Measurements from ENCODE around the gene FGF14. TPM values are rescaled to one million over a fixed set of nuclear protein-coding genes. Genes with fewer than 3 reads are reported as not detected.

FGF14 gene
- total RNA-seq, 4 donors from 2014 or later: 0.08 to 1.4 (median 0.22) TPM

DNA sequence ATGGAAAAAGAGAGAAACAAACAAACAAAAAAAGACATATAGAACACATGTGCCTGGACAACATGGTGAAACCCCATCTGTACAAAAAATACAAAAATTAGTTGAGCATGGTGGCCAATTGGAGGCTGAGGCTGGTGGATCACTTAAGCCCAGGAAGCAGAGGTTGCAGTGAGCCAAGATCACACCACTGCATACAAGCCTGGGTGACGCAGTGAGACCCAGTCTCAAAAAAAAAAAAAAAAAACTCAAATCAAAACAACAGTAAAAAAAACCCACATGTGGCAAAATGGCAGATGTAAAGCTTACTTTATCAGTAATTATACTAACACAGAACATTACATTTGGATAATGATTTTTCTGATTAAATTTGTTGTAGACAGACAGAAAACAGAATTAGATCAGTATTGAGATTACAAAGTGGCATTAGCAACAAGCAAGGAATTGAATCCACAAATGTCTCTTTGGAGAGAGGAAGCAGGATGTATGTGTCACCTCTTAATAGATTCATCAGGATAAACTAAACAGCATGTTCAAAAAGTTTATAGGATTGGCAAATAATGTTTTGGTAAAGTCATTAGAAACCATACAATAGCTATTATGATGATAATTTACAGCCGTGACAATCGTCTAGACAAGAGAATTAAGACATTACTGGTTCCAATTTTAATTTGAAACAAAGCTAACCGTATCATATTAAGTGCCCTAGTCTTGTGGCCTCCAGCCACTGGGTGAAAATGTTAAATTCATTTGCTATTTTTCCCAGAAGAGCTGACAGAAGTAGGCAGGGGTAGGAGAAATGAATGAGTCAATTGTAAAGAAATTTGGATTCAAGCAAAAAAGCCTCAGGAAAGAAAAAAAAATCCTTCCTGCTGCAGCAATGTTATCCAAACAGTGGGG, 206.0 kb downstream of the FGF14 start:
- Histone ChIP-seq H3K9me3 (no peaks in the 10 kb centered on the region), H3K36me3 (no peaks in the 10 kb centered on the region), H3K4me1 (peaks cover 7% of the 10 kb centered on the region), H3K27ac (no peak overlapping the region), H3K27me3 (no peaks in the 10 kb centered on the region), H3K4me3 (no peak overlapping the region)
- WGBS: 34% methylated on average over 4 of the region's 4 CpGs
- TF ChIP-seq POLR2AphosphoS5 (IDR thresholded peaks at IDR 0.05) (no peak), EP300 (IDR thresholded peaks at IDR 0.05) (no peak), POLR2A (IDR thresholded peaks at IDR 0.05) (no peak)
- TF ChIP-seq, protein P1, sequence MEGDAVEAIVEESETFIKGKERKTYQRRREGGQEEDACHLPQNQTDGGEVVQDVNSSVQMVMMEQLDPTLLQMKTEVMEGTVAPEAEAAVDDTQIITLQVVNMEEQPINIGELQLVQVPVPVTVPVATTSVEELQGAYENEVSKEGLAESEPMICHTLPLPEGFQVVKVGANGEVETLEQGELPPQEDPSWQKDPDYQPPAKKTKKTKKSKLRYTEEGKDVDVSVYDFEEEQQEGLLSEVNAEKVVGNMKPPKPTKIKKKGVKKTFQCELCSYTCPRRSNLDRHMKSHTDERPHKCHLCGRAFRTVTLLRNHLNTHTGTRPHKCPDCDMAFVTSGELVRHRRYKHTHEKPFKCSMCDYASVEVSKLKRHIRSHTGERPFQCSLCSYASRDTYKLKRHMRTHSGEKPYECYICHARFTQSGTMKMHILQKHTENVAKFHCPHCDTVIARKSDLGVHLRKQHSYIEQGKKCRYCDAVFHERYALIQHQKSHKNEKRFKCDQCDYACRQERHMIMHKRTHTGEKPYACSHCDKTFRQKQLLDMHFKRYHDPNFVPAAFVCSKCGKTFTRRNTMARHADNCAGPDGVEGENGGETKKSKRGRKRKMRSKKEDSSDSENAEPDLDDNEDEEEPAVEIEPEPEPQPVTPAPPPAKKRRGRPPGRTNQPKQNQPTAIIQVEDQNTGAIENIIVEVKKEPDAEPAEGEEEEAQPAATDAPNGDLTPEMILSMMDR (IDR thresholded peaks at IDR 0.05): no peak
- DNase-seq (ENCODE audit: low spot score in 2 of 2): no peak

DNA sequence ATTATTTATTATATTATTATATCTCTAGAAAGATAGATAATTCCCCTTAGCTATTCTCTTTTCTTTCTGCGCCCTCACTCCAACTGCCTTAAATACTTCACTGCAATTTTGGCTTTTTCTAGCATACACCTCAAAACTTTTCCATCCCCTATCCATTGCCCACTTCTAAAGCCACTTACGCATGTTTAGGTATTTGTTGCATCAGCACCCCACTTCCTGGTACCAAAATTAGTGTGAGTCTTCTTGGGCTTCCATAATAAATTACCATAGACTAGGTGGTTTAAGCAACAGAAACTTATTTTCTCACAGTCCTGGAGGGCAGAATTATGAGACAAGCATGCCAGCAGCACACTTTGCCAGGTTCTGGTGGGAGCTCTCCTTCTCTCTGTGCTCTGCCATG, 209.0 kb downstream of the FGF14 start:
- no peak for DNase-seq (ENCODE audit: low spot score in 2 of 2)
- no peak overlapping the region for H3K4me3 ChIP-seq
- H3K9me3 ChIP-seq: no peaks in the 10 kb centered on the region
- H3K27me3 ChIP-seq: no peaks in the 10 kb centered on the region
- no peak overlapping the region for H3K27ac ChIP-seq
- H3K36me3 ChIP-seq: no peaks in the 10 kb centered on the region
- TF ChIP-seq POLR2AphosphoS5 (IDR thresholded peaks at IDR 0.05) (no peak), EP300 (IDR thresholded peaks at IDR 0.05) (no peak), POLR2A (IDR thresholded peaks at IDR 0.05) (no peak)
- TF ChIP-seq, protein P1 (IDR thresholded peaks at IDR 0.05): no peak
- 92% methylated on average over 2 of the region's 2 CpGs for WGBS
- peaks cover 12% of the 10 kb centered on the region for H3K4me1 ChIP-seq

DNA sequence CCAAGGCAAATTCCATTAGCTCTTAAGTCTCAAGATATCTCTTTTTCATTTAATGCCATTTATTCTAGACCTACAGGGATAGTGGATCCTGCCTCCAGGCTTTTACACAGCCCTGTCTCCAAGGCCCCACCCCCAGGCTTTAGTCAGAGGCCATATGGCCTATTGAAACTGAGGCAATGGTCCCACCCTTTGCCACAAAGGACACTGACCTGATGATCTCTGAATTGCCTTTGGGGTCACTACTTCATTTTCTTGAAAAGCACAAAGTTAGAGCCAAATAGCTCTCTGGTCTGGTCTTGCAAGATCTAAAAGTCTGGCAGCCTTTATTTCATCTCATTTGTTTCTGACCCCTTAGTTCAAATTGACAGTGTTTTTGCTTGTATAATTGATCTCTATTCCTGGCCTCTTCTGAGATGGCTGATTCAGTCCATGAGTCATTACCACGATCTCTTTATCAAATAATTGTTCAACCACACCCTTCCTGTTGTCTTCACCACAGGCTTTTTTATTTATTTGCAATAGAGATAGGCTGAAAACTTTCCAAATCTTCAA, 209.8 kb downstream of the FGF14 start:
- no peak overlapping the region for H3K27ac ChIP-seq
- no peaks in the 10 kb centered on the region for H3K36me3 ChIP-seq
- WGBS: 0% methylated on average over 1 of the region's 1 CpG
- no peaks in the 10 kb centered on the region for H3K27me3 ChIP-seq
- no peak overlapping the region for H3K4me3 ChIP-seq
- no peak for TF ChIP-seq POLR2A (IDR thresholded peaks at IDR 0.05)
- TF ChIP-seq, protein P1 (IDR thresholded peaks at IDR 0.05): no peak
- TF ChIP-seq POLR2AphosphoS5 (IDR thresholded peaks at IDR 0.05): no peak
- TF ChIP-seq EP300 (IDR thresholded peaks at IDR 0.05): no peak
- peaks cover 12% of the 10 kb centered on the region for H3K4me1 ChIP-seq
- DNase-seq (ENCODE audit: low spot score in 2 of 2): no peak
- H3K9me3 ChIP-seq: no peaks in the 10 kb centered on the region

DNA sequence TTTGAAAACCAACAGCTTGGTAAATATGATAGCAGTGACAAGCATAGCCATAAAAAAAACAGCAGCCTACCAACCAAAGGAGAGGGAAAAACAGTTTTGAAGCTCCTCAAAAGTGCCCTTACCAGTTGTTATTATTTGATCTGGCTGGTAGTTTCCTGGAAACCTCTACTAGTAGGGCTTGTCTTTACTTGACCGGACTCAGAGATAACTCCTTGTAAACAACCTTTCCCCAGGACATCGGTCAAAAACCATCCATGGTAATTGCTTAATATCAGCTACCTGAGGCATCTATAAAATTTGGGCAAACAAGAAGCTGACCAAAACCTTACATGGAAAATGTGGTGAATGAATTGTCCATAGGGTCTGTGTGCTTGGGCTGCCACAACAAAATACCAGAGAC, 210.9 kb downstream of the FGF14 start:
- Histone ChIP-seq H3K36me3 (no peaks in the 10 kb centered on the region), H3K9me3 (no peaks in the 10 kb centered on the region), H3K4me1 (peaks cover 12% of the 10 kb centered on the region), H3K27me3 (no peaks in the 10 kb centered on the region), H3K4me3 (no peak overlapping the region), H3K27ac (no peak overlapping the region)
- no peak for TF ChIP-seq POLR2A (IDR thresholded peaks at IDR 0.05)
- TF ChIP-seq, protein P1 (IDR thresholded peaks at IDR 0.05): no peak
- TF ChIP-seq POLR2AphosphoS5 (IDR thresholded peaks at IDR 0.05): no peak
- TF ChIP-seq EP300 (IDR thresholded peaks at IDR 0.05): no peak
- DNase-seq (ENCODE audit: low spot score in 2 of 2): no peak
- WGBS: 54% methylated on average over 2 of the region's 2 CpGs

DNA sequence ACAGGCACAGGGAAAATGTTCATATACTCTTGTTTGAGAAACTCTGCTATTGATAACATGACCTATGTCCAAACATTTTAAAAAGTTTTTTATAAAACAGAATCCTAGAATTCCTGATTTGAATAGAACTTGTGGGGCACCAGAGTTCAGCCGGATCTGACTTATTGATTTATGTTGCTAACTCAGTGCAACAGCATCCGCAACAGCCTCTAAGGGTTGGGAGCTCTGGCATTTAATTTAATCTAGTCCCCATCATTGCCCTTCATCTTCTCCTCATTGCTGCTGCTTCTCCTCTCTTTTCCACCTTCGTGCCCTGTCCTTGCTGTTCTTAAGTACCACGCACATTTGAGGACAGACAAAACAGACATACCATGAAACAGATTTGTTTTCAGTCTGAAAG, 214.5 kb downstream of the FGF14 start:
- no peak overlapping the region for H3K27ac ChIP-seq
- H3K9me3 ChIP-seq: no peaks in the 10 kb centered on the region
- TF ChIP-seq POLR2AphosphoS5 (IDR thresholded peaks at IDR 0.05) (no peak), EP300 (IDR thresholded peaks at IDR 0.05) (no peak), POLR2A (IDR thresholded peaks at IDR 0.05) (no peak)
- TF ChIP-seq, protein P1 (IDR thresholded peaks at IDR 0.05): no peak
- no peak overlapping the region for H3K4me3 ChIP-seq
- DNase-seq (ENCODE audit: low spot score in 2 of 2): no peak
- 92% methylated on average over 4 of the region's 4 CpGs for WGBS
- H3K27me3 ChIP-seq: no peaks in the 10 kb centered on the region
- H3K4me1 ChIP-seq: peaks cover 12% of the 10 kb centered on the region
- no peaks in the 10 kb centered on the region for H3K36me3 ChIP-seq
